Stimulated activated CD4-positive, alpha-beta T cell treated with anti-CD3 and anti-CD28 coated beads, Interleukin-2, amount 100 ng/mL, for 48 hours (primary cell): ENCODE results near the gene CLSTN2.

ENCODE experiments used
- DNase-seq, 2 donors: peaks; one replicate each; pipeline ENCODE4 v3.0.0-alpha.2; 2020

CLSTN2 gene

DNA sequence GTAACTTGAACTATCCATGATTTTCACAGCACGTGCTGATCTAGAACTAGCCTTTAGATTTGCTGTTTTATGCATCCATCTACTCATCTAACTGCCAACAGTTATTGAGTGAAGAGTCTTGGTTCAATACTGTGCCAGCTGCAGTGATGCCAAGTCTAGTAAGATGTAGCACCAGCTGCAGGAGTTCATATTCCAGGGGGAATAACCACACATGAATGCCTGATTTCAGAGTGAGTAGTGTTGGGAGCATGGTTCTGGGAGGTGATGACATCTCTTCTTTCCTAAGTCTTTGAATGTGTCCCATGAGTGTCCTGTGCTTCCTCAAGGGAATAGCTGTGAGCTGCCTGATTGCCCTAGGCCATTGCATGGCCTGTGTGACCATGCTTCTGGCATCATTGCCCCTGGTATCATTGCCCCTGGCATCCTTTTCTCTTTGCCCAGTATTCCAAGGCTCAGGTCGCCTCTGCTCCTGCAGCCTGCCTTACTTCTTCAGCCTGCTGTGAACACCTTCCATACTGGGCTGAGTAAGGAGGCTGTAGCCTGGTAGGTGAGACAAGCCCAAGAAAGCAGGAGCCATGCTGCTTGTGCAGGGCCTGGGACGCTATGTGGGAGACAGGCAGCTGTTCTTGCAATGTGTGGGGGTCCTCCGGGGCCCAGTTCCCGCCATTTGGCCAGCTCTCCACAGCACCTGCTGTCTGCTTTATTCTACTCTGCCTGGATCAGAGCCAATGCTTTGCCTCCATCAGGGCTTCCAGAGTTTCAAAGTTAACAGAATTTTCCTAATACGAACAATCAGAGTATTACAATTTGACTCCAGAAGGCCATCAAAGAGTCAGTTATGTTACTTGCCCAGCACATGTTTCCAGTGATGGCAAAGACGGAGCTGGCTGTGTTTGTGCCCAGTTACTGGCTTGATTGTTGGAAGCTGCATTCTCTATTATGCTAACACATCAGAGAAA lies 73.2 kb downstream of the CLSTN2 start:
- no peak for DNase-seq

DNA sequence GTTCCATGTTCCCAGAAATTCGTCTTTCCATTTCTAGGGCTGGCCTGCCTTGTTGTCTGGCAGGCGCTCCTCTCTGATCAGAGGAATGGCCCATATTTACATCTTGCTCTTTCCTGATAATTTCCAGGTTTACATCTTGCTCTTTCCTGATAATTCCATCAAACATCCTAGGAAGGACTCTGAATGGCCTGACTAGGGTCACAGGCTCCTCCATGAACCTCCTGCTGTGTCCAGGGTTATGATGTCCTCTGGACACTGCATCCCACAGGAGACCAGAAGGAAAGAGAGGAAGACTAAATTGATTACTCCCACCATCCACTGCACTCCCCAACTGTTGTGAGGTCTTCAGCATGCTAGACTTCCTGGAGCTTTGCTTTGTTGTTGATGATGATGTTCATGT lies 75.4 kb downstream of the CLSTN2 start:
- DNase-seq: no peak

DNA sequence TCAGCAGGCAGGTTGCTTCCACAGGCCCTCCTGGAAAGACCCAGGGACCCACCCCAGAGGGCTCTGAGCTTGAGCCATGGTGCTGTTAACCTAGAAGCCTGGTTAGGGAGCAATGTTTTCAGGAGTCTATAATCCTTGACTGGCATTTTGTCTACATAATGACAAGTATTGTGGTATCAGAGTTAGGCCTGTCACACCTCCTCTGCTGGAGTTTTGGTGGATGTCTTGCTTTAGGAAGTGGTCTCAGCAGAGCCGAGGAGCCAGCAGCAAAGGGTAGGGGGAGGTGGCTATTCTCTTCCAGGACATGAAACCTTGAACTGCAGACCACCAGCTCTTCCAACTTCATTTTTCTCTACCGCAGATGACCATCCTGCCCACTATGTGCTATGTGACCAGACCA lies 76.1 kb downstream of the CLSTN2 start:
- no peak for DNase-seq

DNA sequence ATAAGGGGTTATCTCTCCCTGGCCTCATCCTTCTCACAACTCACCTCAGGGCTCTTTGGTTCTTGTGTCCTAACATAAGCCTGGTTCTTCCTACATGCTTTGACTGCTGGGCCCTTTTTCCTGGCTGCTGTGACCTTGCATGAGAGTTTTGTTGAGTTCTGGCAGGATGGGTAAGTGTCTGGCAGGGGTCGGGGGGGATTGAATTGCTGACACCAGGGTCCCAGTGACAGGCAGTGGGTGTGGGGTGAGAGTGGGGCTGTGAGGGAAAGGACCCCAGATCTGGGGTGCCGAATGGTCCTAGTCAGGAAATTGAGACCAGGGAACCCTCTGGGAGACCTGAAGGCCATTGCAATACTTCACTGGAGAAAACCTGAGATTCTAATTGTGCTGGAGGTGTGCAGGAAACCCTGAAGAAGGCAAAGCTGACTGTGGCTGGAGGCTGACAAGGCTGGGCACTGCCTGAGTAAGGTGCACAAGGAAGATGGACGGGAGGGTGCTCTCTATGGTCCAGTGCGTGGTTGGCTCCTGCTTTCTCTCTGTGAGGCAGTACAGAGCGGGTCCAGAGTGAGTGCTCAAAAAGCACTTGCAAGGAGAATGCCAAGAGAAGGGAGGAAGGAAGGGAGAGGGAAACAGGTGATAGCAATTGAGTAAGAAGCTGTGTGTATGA lies 76.8 kb downstream of the CLSTN2 start:
- no peak for DNase-seq

DNA sequence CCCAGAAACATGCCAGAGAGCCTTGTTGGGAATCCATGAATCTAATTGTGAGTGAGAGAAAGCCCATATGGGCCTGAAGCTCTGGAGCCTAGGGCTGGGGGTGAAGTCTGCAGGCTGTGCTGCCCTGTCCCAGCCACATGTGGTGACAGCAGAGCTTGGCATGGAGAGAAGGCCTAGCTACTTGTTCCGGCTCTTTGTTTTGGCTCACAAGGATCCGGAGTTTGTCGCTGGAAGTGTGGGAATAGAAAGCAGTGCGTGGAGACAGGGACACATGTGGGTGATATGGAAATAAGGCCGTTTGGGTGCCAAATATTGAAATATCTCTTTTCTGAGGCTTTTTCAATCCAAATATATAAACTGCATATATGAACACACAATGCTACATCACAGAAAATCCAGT lies 78.2 kb downstream of the CLSTN2 start:
- DNase-seq: no peak

DNA sequence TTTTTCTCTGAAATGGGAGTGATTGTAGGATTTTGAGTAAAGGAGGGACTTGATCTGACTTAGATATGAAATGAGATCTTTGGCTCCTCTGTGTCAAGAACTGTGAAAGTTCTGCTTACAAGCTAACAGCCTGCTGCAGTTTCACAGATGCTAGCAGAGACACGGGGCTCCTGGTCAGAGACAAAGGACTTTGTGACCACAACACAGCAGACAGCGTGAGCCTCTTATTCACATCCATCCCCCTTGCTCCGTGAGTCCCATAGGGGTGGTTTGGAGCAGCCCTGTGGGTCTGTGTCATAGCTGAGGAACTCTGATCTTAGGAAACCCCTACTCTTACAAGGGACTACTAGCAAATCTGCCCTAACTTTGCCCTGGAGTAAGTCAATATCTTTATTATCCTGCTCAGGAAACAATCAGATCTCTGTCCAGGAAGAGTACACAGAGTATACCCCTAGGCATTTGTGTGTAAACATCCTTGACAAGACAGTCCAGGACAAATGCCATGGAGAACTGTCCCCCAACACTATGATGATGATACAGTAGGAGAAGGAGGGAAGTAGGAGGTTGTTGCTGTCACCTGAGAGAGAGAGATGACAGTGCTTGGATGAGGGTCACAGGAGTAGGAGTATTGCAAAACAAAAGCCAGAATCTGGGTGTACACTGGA lies 80.0 kb downstream of the CLSTN2 start:
- DNase-seq: no peak

DNA sequence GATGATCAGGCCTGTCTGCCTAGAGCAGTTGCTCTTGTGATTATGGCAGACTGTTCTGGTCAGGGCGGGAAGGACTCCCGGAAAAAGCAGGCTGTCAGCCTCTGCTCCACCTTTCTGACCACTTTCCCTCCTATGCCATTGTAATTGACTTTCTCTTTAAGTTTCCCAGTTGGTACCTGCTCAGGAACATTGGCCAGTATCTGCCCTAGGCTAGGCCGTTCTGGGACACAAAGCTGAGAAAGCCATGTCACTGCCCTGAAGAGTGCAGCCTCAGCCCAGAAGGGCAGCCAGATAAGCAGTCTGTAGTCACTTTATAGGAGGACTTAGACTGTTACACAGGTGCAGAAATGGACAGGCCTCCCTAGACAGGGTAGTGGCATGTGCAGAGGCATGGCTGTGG lies 80.8 kb downstream of the CLSTN2 start:
- no peak for DNase-seq

DNA sequence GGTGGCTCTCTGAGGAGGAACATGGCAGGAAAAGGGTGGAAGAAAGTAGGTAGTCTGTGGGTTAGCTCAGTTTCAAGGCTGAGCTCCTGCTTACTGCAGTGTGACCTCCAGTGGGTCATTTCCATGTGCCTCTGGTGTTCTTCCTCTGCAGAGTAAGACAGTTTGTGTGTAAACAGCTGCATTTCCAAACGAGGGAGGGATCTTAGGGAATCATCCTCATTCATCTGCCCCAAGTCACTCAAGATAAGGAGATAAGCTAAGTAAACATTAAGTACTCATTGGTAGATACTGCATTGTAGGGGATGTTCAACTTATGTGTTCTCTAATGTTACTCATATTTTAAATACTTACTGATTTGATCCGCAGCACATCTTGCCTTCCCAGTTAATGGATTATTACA lies 83.6 kb downstream of the CLSTN2 start:
- no peak for DNase-seq

DNA sequence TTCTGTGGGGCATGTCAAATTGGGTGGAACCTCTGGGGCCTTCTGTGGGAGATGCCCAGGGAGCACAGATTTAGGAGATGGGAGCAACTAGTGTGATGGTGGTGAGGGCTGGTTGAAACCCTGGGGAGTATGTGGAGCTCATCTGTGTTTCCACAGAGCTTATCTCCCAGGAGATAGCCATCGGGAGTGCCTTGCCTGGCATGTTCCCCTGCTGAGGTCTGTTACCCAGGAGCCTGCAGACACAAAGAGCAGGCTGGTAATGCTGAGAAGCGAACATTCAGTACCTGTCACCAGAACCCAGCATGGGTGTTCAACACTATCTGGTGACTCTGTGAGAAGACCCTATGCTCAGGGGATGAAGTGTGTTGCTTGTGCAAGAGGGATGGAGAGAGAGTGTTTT lies 85.0 kb downstream of the CLSTN2 start:
- DNase-seq: no peak

DNA sequence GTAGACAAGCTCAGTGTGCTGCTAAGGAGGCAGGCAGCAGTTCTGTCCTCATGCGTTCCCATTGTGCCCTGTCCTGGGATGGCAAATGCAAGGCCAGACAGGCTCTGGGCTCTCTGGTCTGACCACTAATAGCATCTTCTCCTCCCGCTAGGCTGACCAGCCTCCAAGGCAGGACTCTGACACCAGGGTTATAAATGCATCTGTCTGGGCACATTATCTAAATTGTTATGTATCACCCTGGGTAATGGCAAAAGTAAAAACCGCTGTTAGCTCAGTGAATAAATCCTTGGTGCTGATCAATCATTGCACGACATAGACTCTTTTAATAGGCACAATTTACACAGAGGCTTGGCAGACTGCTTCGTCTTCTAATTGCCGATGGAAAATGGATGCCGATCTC lies 85.6 kb downstream of the CLSTN2 start:
- no peak for DNase-seq

DNA sequence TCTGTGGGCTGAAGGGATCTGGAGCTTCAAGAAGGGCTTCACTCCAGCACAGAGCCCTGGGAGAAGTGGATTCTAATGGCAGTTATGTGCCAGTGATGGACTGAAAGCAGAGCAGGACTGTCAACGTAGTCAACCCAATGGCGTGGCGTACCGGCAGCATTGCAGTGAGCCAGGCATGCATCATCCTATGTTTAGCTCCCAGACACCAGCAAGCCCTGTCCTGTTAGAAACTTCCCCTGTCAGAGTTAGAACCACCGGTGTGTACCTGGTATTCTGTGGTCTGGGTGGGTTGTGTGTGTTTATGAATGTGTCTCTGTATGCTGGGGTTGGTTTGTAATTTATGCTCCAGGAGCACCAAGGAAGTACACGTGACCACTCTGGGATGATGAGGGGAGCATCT lies 86.3 kb downstream of the CLSTN2 start:
- DNase-seq: no peak

DNA sequence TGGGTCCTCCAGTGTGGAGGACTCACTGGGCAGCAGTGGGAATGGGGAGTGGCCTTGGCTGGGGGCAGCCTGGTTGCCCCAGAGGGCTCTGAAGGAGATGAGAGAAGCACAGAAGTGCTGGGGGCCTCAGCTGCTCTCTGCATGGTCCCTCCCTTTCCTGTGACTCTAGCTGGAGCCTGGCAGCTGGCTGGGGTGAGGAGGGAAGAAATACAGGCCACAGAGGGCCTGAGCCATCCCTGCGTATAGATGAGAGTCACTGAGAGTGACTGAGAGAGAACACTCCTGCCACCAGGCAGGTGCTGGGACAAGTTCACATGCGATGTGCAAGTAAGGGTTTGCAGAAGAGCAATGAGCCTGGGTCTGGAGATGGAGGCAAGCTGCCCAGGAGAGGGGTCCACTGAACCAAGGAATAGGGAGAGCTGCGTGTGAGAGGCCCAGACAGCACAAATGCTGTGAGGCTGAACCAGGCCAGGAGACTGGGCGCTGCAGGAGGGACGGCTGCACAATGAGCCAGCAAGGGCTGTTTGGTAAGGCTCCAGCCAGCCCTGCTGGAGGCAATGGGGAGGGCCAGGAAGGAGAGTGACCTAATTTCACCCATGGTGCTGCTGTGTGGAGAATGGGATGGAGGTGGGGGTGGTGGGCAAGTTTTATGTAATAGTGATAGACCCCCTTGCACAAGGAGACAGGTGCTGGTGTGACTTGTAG lies 87.2 kb downstream of the CLSTN2 start:
- no peak for DNase-seq

DNA sequence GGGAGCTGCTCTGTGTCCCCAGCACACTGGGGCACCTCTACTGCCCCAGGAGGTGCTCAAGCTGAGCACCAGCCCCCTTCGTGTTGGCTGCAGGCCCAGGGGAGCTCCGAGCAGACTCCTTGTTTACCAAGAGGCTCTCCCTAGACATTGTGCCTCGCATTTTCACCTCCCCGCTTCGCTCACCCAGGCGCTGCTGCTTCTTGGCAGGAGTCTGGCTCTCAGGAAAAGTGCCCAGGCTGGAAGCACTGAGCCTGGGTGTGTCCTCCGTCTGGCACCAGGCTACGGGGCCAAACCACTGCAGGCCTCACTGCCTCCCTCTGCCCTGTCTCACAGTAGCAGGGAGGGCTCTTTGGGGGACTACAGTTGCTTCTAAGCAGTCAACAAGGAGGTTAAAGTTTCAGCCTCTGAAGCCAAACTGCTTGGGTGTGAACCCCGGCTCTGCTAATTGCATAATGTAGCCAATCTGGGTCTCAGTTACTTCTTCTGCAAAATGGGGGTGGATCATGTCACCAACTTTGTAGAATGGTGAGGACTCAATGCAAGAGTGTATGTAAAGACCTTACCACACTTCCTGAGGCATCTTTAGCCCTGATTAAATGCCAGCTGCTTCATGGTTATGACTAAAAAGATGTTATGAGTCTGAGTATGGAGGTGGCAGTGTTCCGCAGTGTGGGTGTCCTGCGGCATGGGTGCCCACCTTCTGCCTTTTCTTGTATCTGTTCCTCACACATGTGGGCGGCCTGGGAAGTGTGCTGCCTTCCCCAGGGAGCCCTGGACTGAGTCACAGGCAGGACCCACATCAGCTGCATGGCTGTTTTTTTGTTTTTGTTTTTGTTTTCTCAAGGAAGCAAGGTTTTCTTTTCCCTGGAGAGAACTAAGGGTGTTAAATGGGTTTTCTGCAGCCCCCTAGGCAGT lies 88.9 kb downstream of the CLSTN2 start:
- no peak for DNase-seq

DNA sequence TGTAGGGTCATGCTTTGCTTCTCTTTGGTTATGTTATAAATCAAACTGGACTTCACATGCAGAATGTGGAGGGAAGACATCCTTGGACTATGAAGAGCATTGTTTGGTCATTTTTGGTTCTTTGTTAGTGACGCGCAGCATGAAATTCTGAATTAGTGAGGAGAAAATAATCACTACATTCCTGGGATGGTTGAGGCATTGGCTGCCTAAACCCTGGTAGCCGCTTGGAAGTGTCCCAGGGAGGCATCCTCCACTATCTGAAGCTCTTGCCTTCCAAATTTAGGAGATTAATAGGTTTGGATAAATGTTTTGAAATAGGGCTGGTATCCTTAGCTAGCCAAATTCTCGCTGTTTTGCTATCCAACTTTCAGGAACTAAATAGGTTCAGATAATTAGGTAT lies 96.2 kb downstream of the CLSTN2 start:
- DNase-seq: no peak

DNA sequence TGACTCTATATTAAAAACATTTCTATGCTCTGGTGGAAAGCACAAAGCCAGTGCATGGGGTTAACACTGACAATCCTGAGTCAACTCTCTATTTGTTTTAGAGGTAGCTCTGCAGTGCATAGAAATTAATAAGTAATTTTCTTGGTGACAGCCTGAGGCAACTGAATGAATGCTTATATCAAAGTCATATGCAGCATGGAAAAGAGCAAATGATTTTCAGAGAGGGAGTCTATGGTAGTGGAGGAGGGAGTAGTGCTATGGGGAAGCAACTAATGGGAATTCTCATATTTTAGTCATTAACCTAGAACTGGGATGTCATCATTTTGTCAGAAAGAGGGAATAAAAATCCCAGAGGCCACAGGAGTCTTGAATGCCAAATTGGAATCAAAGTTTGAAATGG lies 99.1 kb downstream of the CLSTN2 start:
- no peak for DNase-seq

DNA sequence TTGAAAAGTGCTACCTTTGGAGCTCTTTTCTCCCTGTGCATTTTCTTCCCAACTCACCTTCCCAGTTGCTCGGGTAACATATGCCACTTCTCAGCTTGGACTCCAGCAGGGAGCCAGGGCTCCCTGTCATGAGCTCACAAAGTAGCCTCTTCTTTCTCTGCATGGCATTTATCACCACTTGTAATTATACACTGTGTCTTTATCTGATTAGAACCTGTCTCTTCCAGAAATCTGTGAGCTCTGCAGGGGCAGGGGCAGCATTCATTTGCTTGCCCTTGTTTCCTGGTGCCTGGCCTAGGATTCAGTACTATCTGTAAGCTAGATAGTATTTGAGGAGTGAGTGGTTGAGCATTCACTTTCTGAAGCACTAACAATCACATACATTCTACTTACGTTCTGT lies 100.9 kb downstream of the CLSTN2 start:
- no peak for DNase-seq

DNA sequence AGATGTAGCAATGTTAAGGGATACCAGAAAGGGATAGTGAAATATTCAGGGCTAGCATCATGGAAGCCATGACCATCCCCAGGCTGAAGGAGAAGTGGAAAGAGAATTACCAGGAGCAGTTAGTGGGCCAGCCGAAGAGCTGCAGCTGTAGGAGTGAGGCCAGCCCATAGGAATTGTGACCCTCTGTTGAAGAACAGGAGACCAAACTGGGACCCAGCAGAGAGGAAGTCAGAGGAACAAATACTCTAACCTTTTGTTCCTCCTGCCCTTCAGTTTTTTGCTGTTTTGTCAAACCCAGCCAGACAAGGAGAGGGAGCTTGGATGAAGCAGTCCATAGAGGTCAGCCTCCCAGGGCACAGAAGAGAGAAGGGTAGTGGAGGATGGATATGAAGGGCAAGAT lies 115.4 kb downstream of the CLSTN2 start:
- DNase-seq: no peak

DNA sequence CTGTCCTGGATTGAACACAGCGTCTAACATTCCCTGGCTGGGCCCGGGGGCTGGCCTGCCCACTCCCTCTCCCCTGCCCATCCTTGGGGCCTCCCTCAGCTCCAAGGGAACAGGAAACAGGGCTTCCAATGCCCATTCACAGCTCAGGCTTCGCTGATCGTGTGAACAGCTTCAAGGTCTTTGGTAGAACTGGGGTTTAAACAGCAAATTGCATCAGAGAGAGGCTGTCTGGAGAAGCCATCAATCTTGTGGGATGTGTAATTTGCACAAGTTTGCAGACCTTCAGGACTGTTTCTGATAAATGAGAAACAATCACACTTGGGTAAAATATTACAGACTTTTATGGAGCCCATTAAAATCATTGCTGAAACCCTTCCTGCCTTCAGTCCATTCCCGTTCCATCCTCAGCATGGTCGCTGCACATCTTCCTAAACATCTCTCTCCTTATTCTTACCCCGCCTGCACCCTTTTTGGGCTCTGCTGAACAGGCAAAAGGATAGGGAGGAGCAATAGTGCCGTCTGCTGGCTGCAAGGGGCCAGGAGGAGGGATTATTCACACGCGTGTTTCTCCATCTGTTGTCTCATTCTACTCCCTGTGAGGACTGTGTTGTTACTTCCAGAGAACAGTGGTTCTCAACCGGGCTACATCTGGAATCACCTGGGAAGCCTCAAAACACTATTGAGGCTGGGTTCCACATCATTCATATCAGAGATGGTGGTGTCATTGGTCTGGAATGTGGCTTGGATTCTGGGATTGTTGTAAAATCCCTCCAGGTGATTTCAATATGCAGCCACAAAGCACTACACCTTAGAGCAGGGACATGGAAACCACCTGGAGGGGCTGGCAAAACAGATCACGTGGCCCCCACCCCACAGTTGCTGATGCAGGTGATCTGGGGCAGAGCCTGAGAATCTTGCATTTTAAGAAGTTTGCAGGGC lies 116.3 kb downstream of the CLSTN2 start:
- no peak for DNase-seq

DNA sequence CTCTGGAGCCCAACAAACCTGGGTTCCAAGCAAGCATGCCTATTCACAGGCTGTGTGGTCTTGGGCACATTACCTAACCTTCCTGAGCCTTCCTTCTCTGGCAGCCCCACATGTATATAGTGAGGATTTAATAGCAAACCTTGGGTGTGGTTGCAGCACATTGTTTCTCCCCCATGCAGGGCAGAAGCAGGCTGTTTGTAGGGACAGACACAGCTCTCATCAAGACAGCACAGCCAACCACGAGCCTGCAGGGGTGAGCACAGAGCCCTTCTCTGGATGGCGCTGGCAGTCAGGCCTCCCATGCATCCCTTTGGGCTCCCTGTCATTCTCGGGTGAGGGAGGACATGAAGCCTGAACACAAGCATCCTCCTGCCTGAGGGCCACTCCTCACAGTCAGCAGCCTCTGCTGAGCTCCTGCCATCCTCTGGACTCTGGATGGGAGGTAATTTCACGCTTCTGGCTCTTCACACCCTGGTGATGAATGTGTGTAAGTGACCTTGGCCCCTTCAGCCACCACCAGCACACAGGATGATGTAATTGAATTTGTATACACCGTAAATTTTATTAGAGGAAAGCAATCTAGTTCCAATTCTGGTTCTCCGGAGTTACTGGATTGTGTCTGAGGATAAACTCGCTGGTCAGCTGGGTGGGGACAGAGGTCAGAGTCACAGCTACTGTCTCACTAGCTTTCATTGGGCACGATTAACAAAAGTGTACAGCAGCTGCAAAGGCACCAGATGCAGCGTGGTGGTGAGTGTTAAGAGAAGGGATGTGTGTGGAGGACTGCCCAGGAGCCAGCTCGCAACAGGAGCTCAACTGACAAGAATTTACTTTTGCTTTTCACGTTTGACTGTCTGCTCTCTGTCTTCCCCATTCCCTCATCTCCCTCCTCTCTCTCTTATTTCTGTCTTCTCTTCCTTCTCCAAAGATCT lies 118.1 kb downstream of the CLSTN2 start:
- no peak for DNase-seq

DNA sequence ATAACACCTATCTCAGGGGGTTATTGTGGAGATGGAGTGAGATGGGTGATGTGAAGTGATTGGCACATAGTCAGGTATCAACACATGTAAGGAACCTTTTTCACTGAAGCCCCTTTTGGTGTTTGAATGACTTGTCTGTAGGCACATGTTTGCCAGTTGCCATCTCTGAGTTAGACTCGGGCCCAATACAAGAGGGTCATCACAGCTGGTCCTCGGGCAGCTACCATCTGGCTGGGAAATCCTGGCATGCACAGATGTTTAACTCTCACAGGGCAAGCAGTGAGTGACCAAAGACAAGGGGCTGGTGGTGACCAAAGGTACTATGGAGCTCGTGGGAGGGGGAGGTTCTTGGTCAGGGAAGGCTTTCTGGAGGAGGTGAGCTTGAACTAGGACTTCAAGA lies 118.8 kb downstream of the CLSTN2 start:
- no peak for DNase-seq
